ENCODE data around the gene STX11. TPM values are rescaled to one million over a fixed set of nuclear protein-coding genes. Genes with fewer than 3 reads are reported as not detected.
A peak's percentile ranks its signal among the peaks of the same experiment; 100 is the strongest.

Gene STX11
- total RNA-seq, 4 donors from 2014 or later: 23.9 to 61.1 (median 31.8) TPM

- WGBS, 2 donors: 73 to 76% methylated on average over 3 of the region's 3 CpGs
- Histone ChIP-seq H3K27me3 (no peaks in the 10 kb centered on the region), H3K4me3 (replicated peaks in 1 of 3) (no peak overlapping the region), H3K27ac (peak overlapping the region in 1 of 3 donors; percentile 45), H3K4me1 (peaks cover 19 to 26% of the 10 kb centered on the region in 2 donors), H3K9me3 (no peaks in the 10 kb centered on the region), H3K36me3 (no peaks in the 10 kb centered on the region)
- DNase-seq: no peak
- intact Hi-C loops (cut with DNase I): loop anchor here (5.0 kb wide), 1 partner anchor 258 kb away; no protein-coding TSS in a partner anchor
- TF ChIP-seq CTCF (IDR thresholded peaks at IDR 0.05) (peak; percentile 31 to 68 (median 62)), POLR2A (IDR thresholded peaks at IDR 0.05) (no peak)
These were observed 68.9 kb downstream of the STX11 start for GRCh38 chr6:144219056-144219685.

GRCh38 chr6:144220031-144220790, 69.9 kb downstream of the STX11 start:
- no peak for TF ChIP-seq CTCF (IDR thresholded peaks at IDR 0.05)
- no peak for TF ChIP-seq POLR2A (IDR thresholded peaks at IDR 0.05)
- Histone ChIP-seq H3K36me3 (no peaks in the 10 kb centered on the region), H3K27me3 (no peaks in the 10 kb centered on the region), H3K27ac (peak overlapping the region in 1 of 3 donors; percentile 45), H3K9me3 (no peaks in the 10 kb centered on the region), H3K4me1 (peaks cover 10 to 21% of the 10 kb centered on the region in 2 donors), H3K4me3 (replicated peaks in 1 of 3) (no peak overlapping the region)
- 77 to 79% methylated on average over 5 of the region's 5 CpGs for WGBS, 2 donors
- intact Hi-C loops (cut with DNase I): no loop called here
- DNase-seq: peak in 1 of 2 donors; percentile 28

GRCh38 chr6:144223686-144224085, 73.4 kb downstream of the STX11 start:
- H3K27me3 ChIP-seq: no peaks in the 10 kb centered on the region
- DNase-seq: no peak
- WGBS, 2 donors: 86 to 88% methylated on average over 2 of the region's 2 CpGs
- H3K4me1 ChIP-seq: peaks cover 0 to 4% of the 10 kb centered on the region in 2 donors
- no peak overlapping the region for H3K4me3 ChIP-seq (replicated peaks in 1 of 3)
- H3K36me3 ChIP-seq: no peaks in the 10 kb centered on the region
- intact Hi-C loops (cut with DNase I): no loop called here
- H3K27ac ChIP-seq: no peak overlapping the region
- no peak for TF ChIP-seq CTCF (IDR thresholded peaks at IDR 0.05)
- TF ChIP-seq POLR2A (IDR thresholded peaks at IDR 0.05): no peak
- H3K9me3 ChIP-seq: no peaks in the 10 kb centered on the region

- peak overlapping the region; percentile 55 to 76 (median 71) for H3K27ac ChIP-seq
- peaks cover 9 to 23% of the 10 kb centered on the region in 2 donors for H3K4me1 ChIP-seq
- intact Hi-C loops (cut with DNase I): no loop called here
- H3K36me3 ChIP-seq: no peaks in the 10 kb centered on the region
- WGBS, 2 donors: 78% methylated on average over 3 of the region's 3 CpGs
- TF ChIP-seq POLR2A (IDR thresholded peaks at IDR 0.05) (no peak), CTCF (IDR thresholded peaks at IDR 0.05) (no peak)
- H3K9me3 ChIP-seq: no peaks in the 10 kb centered on the region
- H3K4me3 ChIP-seq (replicated peaks in 1 of 3): no peak overlapping the region
- no peak for DNase-seq
- no peaks in the 10 kb centered on the region for H3K27me3 ChIP-seq
These were observed 81.4 kb downstream of the STX11 start for GRCh38 chr6:144231721-144232120.
